Psoas muscle (tissue), 8 donors: ENCODE results near the gene SP1. TPM values are rescaled to one million over a fixed set of nuclear protein-coding genes. Genes with fewer than 3 reads are reported as not detected.
A peak's percentile ranks its signal among the peaks of the same experiment; 100 is the strongest.
"Not testable (repeated sequence)": the region's sequence is repeated elsewhere in the genome, so short reads cannot be mapped to it uniquely, and the experiment has no call there.

Experiments
- ATAC-seq, 4 donors: fragments of 200-7000 bp; cut with Tn5 transposase; one replicate each; pipeline ENCODE4 v1.9.1; 2020; ENCODE audit warnings: moderate library complexity in 3 of 4, mild to moderate bottlenecking in 2 of 4
- DNase-seq, 2 donors: peaks; one replicate each; pipeline ENCODE4 v3.0.0-alpha.2; 2020
- H3K27ac ChIP-seq: fragments of 200-600 bp; one replicate; pipeline ENCODE4 v1.8.0; 2022
- H3K27me3 ChIP-seq, 3 donors: fragments of 200-600 bp in 1 of 3; one replicate each; pipeline versions ENCODE4 v1.6.1 to v1.8.0; 2013 to 2022; ENCODE audit warnings: low read length in 2 of 3, mild to moderate bottlenecking in 2 of 3, moderate library complexity in 1 of 3; ENCODE audit not compliant: insufficient read depth in 3 of 3
- H3K36me3 ChIP-seq, 2 donors: fragments of 200-600 bp in 1 of 2; one replicate each; pipeline versions ENCODE4 v1.6.1 to v1.8.0; 2013 to 2022; ENCODE audit warnings: low read depth in 1 of 2, mild to moderate bottlenecking in 1 of 2, moderate library complexity in 1 of 2; ENCODE audit not compliant: insufficient read depth in 1 of 2
- H3K4me1 ChIP-seq: fragments of 200-600 bp; one replicate; pipeline ENCODE4 v1.8.0; 2022
- H3K4me3 ChIP-seq: fragments of 200-600 bp; one replicate; pipeline ENCODE4 v1.8.0; 2022; ENCODE audit warnings: mild to moderate bottlenecking
- H3K9me3 ChIP-seq: fragments of 200-600 bp; one replicate; pipeline ENCODE4 v1.8.0; 2022
- CTCF ChIP-seq: fragments of 200-600 bp; IDR thresholded peaks from one replicate; pipeline ENCODE4 v1.8.0; 2022; ENCODE audit warnings: antibody characterized with exemption
- WGBS, 3 donors: extraction: QIAGEN DNeasy Blood & Tissue Kit; methylation state at CpG; one replicate each; pipeline versions ENCODE4 v1.1.6 to v1.1.7; 2013; 5-methylcytosine and 5-hydroxymethylcytosine counted together
- intact Hi-C, 2 donors: fragments of 100-400 bp; cut with DNase I; formaldehyde crosslinking; loops; one replicate each; pipeline versions ENCODE4 v1.11.0 to v1.14.2; 2022
- polyA plus RNA-seq, 3 donors: library from polyadenylated mRNA; stranded (reverse); fragments of 200-250 nt; gene quantifications; one replicate each; pipeline ENCODE4 v1.2.3, GENCODE V29; 2013
- total RNA-seq, 4 donors: library from RNA; stranded (reverse); fragmentation: NEBNext Ultra II Directional in 2 of 4; extraction: Animal tissue kit (Norgen Biotek cat#: 25700) in 2 of 4; gene quantifications; one replicate each; pipeline versions ENCODE4 v1.2.1 to v1.2.4, GENCODE V29; 2021 to 2023
- donor health status: healthy with polysubstance abuse.
- donor health status: DM: no; HTN: no; CAD: no; lungs with moderate emphysema.
- donor health status: Bipolar disorder and iron deficiency.
- donor health status: healthy.
- donor health status: DM: yes; HTN: yes; CAD: no.
- donor health status: DM: no; HTN: no; CAD: no.
- donor health status: DM: no; HTN: no; CAD: no.
- donor health status: DM: yes; HTN: yes; CAD: no.

Gene SP1
- total and polyA plus RNA-seq, 7 donors, result 10.2 to 48.0 (median 39.0) TPM

GRCh38 chr12:53427905-53428594 is 48.1 kb downstream of the SP1 start:
- H3K4me3 ChIP-seq, result no peak overlapping the region
- H3K9me3 ChIP-seq, result no peaks in the 10 kb centered on the region
- peaks cover 4% of the 10 kb centered on the region for H3K4me1 ChIP-seq
- intact Hi-C loops, result no loop called here
- WGBS, 3 donors, result 87 to 92% (median 88%) methylated on average over 7 of the region's 7 CpGs
- DNase-seq (no peak), ATAC-seq (peak; percentile 46 to 68 (median 56))
- H3K27ac ChIP-seq, result peak overlapping the region; percentile 66
- H3K36me3 ChIP-seq, result no peaks in the 10 kb centered on the region
- no peak for TF ChIP-seq CTCF
- H3K27me3 ChIP-seq, result no peaks in the 10 kb centered on the region

- ATAC-seq, result no peak
- intact Hi-C loops, result no loop called here
These were observed 48.8 kb downstream of the SP1 start for GRCh38 chr12:53428741-53429140.

DNA sequence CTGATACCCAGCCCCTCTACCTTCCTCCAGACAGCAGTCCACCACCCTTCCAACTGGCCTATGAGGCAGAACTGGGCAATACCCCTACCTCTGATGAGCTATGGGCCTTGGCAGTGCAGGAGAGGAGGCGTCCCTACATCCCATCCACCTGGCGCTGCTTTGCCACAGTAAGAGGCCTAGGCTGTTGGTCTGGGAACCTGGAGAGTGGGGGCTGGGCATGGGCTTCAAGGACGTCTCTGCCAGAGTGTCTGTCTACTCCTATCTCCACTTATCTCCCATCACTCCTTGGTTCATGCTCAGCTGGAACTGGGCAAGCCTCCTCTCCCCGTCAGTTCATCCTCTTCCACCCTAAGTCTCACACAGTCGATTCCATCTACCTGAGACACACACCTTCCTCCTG is 50.1 kb downstream of the SP1 start:
- 84 to 88% (median 86%) methylated on average over 5 of the region's 5 CpGs for WGBS, 3 donors
- intact Hi-C loops, result no loop called here
- no peaks in the 10 kb centered on the region for H3K9me3 ChIP-seq
- DNase-seq, result no peak
- H3K4me1 ChIP-seq, result peaks cover 4% of the 10 kb centered on the region
- no peak for TF ChIP-seq CTCF
- H3K4me3 ChIP-seq, result no peak overlapping the region
- no peaks in the 10 kb centered on the region for H3K27me3 ChIP-seq
- ATAC-seq, result no peak
- H3K27ac ChIP-seq, result no peak overlapping the region
- no peaks in the 10 kb centered on the region for H3K36me3 ChIP-seq

More at GRCh38 chr12:53428741-53429140, 48.8 kb downstream of the SP1 start:
- Histone ChIP-seq H3K27ac (no peak overlapping the region), H3K4me3 (no peak overlapping the region), H3K4me1 (peaks cover 4% of the 10 kb centered on the region), H3K9me3 (no peaks in the 10 kb centered on the region), H3K36me3 (no peaks in the 10 kb centered on the region), H3K27me3 (no peaks in the 10 kb centered on the region)
- no peak for DNase-seq
- no peak for TF ChIP-seq CTCF
- 86 to 87% (median 86%) methylated on average over 7 of the region's 7 CpGs for WGBS, 3 donors

DNA sequence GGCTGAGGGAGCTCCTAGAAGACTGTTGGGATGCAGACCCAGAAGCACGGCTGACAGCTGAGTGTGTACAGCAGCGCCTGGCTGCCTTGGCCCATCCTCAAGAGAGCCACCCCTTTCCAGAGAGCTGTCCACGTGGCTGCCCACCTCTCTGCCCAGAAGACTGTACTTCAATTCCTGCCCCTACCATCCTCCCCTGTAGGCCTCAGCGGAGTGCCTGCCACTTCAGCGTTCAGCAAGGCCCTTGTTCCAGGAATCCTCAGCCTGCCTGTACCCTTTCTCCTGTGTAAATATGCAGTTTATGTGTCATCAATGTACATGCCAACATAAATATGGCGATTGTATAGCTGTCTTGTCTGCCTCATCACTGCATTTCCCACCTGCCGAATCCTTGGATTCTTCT is 51.2 kb downstream of the SP1 start:
- no peak for ATAC-seq
- WGBS, 3 donors, result 75 to 87% (median 82%) methylated on average over 7 of the region's 7 CpGs
- intact Hi-C loops, result no loop called here

DNA sequence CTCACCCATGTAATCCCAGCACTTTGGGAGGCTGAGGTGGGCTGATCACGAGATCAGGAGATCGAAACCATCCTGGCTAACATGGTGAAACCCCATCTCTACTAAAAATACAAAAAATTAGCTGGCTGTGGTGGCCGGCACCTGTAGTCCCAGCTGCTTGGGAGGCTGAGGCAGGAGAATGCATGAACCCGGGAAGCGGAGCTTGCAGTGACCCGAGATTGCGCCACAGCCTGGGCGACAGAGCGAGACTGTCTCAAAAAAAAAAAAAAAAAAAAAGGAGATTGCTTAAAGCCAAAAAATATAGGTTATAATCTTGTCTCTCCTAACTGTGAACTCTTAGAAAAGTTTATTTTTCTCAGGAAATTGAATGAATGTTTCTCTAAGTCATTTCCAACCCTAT is 55.4 kb downstream of the SP1 start:
- H3K9me3 ChIP-seq, intact Hi-C loops: not testable (repeated sequence)
- 93 to 97% (median 94%) methylated on average over 9 of the region's 9 CpGs for WGBS, 3 donors

More for the DNA sequence above, 51.2 kb downstream of the SP1 start:
- Histone ChIP-seq H3K27ac (no peak overlapping the region), H3K9me3 (no peaks in the 10 kb centered on the region), H3K4me3 (no peak overlapping the region), H3K36me3 (no peaks in the 10 kb centered on the region), H3K27me3 (no peaks in the 10 kb centered on the region), H3K4me1 (peaks cover 4% of the 10 kb centered on the region)
- no peak for DNase-seq
- no peak for TF ChIP-seq CTCF

DNA sequence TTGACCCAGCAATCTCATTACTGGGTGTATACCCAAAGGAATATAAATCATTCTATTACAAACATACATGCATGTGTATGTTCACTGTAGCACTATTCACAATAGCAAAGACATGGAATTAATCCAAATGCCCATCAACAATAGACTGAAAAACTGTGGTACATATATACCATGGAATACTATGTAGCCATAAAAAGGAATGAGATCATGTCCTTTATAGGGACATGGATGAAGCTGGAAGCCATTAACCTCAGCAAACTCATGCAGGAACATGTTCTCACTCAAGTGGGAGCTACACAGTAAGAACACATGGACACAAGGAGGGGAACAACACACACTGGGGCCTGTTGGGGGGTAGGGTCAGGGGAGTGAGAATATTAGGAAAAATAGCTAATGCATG is 59.6 kb downstream of the SP1 start:
- ATAC-seq, intact Hi-C loops, DNase-seq, H3K27me3 ChIP-seq, H3K27ac ChIP-seq, H3K4me3 ChIP-seq, H3K9me3 ChIP-seq: not testable (repeated sequence)
- H3K36me3 ChIP-seq, result peaks cover 0 to 11% of the 10 kb centered on the region in 2 donors
- H3K4me1 ChIP-seq, result peaks cover 11% of the 10 kb centered on the region

More for the DNA sequence above, 55.4 kb downstream of the SP1 start:
- H3K4me3 ChIP-seq, ATAC-seq, H3K36me3 ChIP-seq, H3K27me3 ChIP-seq, H3K27ac ChIP-seq, DNase-seq, H3K4me1 ChIP-seq: not testable (repeated sequence)
